Measurements from ENCODE around the gene RUNX1.

RUNX1 gene

DNA sequence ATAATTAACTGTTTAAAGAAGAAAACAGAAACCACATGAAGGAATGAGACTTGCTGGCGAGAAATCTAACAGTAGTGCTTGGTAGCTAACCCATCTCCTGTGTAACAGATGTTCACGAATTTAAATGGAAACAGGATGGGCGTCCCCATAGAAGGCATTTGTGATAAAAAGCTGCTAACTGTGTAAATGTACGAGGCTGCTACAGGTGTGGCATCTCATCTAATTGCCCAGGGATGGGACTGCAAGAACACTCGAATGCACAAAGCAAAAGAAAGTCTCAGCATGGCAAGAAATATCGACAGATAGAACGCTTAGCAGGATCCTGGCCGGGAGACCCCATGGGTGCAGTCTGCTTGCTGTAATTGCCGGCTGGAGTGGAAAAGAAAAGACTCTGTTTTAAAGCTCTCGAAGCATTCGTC, 112.7 kb downstream of the RUNX1 start:
- no peak for DNase-seq
- H3K4me3 ChIP-seq (ENCODE audit: low read depth, low read length) = no peak overlapping the region
- no peaks in the 10 kb centered on the region for H3K9me3 ChIP-seq

DNA sequence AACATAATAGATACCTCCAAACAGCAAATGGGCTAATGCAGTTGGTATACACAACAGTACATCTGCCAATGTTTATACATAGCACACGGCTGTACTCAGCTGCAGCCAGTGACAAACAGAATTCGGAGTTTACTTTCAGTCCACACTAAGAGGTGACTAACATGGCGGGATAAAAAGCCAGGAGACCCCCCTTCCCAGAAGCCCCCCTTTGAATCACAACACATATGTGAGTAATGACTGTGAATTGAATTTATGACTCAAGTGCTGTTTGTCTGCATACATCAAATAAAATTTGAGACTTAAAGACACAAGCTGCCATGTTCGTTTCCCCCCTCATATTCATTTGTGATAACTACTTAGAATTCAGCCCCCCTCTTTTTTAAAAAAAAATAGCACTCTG, 113.2 kb downstream of the RUNX1 start:
- H3K4me1 ChIP-seq = no peaks in the 10 kb centered on the region
- H3K27me3 ChIP-seq = no peaks in the 10 kb centered on the region
- H3K36me3 ChIP-seq = no peaks in the 10 kb centered on the region
- no peak for DNase-seq
- TF ChIP-seq, protein P1, sequence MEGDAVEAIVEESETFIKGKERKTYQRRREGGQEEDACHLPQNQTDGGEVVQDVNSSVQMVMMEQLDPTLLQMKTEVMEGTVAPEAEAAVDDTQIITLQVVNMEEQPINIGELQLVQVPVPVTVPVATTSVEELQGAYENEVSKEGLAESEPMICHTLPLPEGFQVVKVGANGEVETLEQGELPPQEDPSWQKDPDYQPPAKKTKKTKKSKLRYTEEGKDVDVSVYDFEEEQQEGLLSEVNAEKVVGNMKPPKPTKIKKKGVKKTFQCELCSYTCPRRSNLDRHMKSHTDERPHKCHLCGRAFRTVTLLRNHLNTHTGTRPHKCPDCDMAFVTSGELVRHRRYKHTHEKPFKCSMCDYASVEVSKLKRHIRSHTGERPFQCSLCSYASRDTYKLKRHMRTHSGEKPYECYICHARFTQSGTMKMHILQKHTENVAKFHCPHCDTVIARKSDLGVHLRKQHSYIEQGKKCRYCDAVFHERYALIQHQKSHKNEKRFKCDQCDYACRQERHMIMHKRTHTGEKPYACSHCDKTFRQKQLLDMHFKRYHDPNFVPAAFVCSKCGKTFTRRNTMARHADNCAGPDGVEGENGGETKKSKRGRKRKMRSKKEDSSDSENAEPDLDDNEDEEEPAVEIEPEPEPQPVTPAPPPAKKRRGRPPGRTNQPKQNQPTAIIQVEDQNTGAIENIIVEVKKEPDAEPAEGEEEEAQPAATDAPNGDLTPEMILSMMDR (IDR thresholded peaks at IDR 0.05; ENCODE audit: low read depth, low read length) = no peak
- H3K4me3 ChIP-seq (ENCODE audit: low read depth, low read length) = no peak overlapping the region
- H3K9me3 ChIP-seq = no peaks in the 10 kb centered on the region

More for the DNA sequence above, 112.7 kb downstream of the RUNX1 start:
- H3K27me3 ChIP-seq = no peaks in the 10 kb centered on the region
- TF ChIP-seq, protein P1 (IDR thresholded peaks at IDR 0.05; ENCODE audit: low read depth, low read length) = no peak
- no peaks in the 10 kb centered on the region for H3K36me3 ChIP-seq
- H3K4me1 ChIP-seq = no peaks in the 10 kb centered on the region

DNA sequence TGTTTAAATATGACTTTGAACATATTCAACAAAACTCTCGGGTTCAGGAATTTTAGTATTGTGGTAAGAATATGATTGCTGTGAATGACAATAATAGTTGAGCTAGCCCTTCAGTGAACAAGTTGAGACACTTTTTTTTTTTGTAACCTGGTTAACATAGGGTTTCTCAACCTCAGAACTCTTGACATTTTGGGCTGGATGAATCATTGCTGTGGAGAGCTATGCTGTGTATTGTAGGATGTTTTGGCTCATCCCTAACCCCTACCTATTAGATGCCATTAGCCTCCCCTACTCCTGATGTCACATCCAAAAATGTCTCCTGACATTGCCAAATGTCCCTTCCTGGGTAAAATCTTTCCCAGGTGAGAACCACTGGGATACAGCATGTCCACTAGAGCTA, 113.7 kb downstream of the RUNX1 start:
- TF ChIP-seq, protein P1 (IDR thresholded peaks at IDR 0.05; ENCODE audit: low read depth, low read length) = no peak
- no peaks in the 10 kb centered on the region for H3K9me3 ChIP-seq
- no peaks in the 10 kb centered on the region for H3K27me3 ChIP-seq
- H3K4me3 ChIP-seq (ENCODE audit: low read depth, low read length) = no peak overlapping the region
- no peak for DNase-seq
- H3K4me1 ChIP-seq = no peaks in the 10 kb centered on the region
- H3K36me3 ChIP-seq = no peaks in the 10 kb centered on the region

DNA sequence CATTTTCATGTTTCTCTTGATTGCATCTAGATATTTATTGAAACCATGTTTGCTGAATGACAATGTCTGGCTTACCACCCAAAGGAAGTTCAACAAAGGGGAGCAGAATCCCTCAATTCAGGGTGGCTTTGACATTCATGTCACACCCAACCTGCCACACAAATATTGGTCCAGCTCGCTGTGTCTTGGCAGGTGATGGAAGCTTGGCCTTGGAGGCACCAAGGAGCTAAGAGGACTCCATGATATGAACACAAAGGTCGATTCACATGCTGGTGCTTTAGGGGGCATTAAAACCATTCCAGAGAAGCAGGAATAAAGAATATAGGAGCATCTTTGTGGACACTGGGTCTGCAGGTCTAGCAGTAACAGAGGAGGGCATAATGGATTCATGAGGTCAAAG, 114.8 kb downstream of the RUNX1 start:
- Histone ChIP-seq H3K36me3 (no peaks in the 10 kb centered on the region), H3K4me3 (ENCODE audit: low read depth, low read length) (no peak overlapping the region)

DNA sequence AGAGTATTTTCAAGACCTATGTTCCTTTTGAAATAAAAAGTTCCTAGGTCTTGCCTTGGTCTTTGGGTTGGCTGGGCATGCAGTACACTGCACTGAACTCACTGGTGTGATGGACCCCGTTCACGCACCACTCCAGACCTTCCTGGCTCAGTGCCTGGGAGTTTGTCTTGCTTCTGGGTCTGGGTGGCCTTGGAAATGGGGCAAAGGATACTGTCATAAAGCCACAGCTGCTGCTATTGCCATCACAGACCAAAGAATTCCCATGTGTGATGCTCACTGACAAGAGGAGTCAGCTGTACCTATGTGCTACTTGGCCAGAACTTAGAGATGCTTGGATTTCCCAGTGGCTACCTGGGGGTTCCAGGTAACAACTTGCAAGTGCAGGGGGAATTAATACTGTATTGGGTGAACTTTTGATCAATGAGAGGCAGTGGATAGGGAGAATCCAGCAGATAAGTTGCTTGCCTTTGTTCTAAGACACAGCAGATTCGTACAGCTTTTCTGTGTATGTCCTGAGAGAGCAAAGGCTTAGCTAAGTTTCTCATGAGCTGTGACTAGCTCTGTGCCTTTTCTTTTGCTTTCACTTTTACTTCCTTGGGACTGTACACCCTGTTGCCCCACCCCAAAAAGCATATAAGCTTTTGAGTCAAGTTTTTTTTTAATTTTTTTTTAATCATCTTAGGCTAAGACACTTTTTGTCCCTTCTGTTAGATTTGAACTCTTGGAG, 115.3 kb downstream of the RUNX1 start:
- no peaks in the 10 kb centered on the region for H3K27me3 ChIP-seq
- no peaks in the 10 kb centered on the region for H3K9me3 ChIP-seq
- no peak overlapping the region for H3K4me3 ChIP-seq (ENCODE audit: low read depth, low read length)
- H3K4me1 ChIP-seq = no peaks in the 10 kb centered on the region
- no peak for DNase-seq
- no peaks in the 10 kb centered on the region for H3K36me3 ChIP-seq
- TF ChIP-seq, protein P1 (IDR thresholded peaks at IDR 0.05; ENCODE audit: low read depth, low read length) = no peak

More for the DNA sequence above, 114.8 kb downstream of the RUNX1 start:
- no peaks in the 10 kb centered on the region for H3K4me1 ChIP-seq
- TF ChIP-seq, protein P1 (IDR thresholded peaks at IDR 0.05; ENCODE audit: low read depth, low read length) = no peak
- no peak for DNase-seq
- no peaks in the 10 kb centered on the region for H3K27me3 ChIP-seq
- H3K9me3 ChIP-seq = no peaks in the 10 kb centered on the region

DNA sequence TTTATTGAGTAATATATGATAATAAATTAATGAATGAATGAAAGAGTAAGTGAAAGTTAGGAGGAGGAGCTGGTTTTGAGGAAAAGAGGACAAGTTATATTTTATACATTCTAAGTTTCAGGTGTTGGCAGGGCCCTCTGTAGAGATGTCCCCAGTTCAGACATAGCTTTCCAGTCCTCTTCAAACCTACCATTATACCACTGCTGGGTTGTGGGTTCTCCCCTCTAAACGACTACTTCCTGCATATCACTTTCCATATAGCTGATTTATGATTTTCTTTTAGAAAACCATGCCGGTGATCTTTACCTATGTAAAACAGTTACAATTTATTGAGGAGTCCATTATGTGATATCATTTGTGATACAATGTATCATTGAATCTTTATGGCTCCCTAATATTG, 116.9 kb downstream of the RUNX1 start:
- no peaks in the 10 kb centered on the region for H3K9me3 ChIP-seq
- H3K36me3 ChIP-seq = no peaks in the 10 kb centered on the region
- H3K4me3 ChIP-seq (ENCODE audit: low read depth, low read length) = no peak overlapping the region
- TF ChIP-seq, protein P1 (IDR thresholded peaks at IDR 0.05; ENCODE audit: low read depth, low read length) = no peak
- H3K27me3 ChIP-seq = no peaks in the 10 kb centered on the region
- no peak for DNase-seq
- no peaks in the 10 kb centered on the region for H3K4me1 ChIP-seq
